HEK293 (cell line): ENCODE data around the gene LTN1.

ENCODE experiments used
- AEBP2 ChIP-seq: fragments of 450-650 bp; formaldehyde crosslinking; IDR thresholded peaks from 2 replicates; pipeline ENCODE4 v1.5.1; 2016; ENCODE audit warnings: missing biosample characterization, missing genetic modification characterization, borderline replicate concordance
- HIC1 ChIP-seq: fragments of 450-650 bp; formaldehyde crosslinking; IDR thresholded peaks from 2 replicates; pipeline ENCODE4 v1.5.1; 2016; ENCODE audit warnings: missing biosample characterization, missing genetic modification characterization
- PRDM1 ChIP-seq: fragments of 450-650 bp; formaldehyde crosslinking; IDR thresholded peaks from 2 replicates; pipeline ENCODE4; 2016; ENCODE audit warnings: missing biosample characterization, missing genetic modification characterization
- PRDM6 ChIP-seq: fragments of 450-650 bp; formaldehyde crosslinking; IDR thresholded peaks from 2 replicates; pipeline ENCODE4 v1.5.1; 2017; ENCODE audit warnings: missing biosample characterization, missing genetic modification characterization
- REST ChIP-seq: fragments of 450-650 bp; formaldehyde crosslinking; IDR thresholded peaks from 2 replicates; pipeline ENCODE4 v1.5.1; 2016; ENCODE audit warnings: missing biosample characterization, missing genetic modification characterization
- SCRT2 ChIP-seq: fragments of 450-650 bp; formaldehyde crosslinking; IDR thresholded peaks from 2 replicates; pipeline ENCODE4 v1.5.1; 2016; ENCODE audit warnings: missing biosample characterization, missing genetic modification characterization
- SETDB1 ChIP-seq: IDR thresholded peaks from one replicate; pipeline ENCODE4 v1.6.1; 2017; ENCODE audit warnings: mild to moderate bottlenecking, low read length, moderate library complexity, mixed read lengths; ENCODE audit not compliant: insufficient read length
- TCF7L2 ChIP-seq: IDR thresholded peaks from 2 replicates; pipeline ENCODE4 v1.6.1; 2011; ENCODE audit warnings: low read depth, mild to moderate bottlenecking, inconsistent platforms, low read length, moderate library complexity, borderline replicate concordance
- WT1 ChIP-seq: fragments of 450-650 bp; formaldehyde crosslinking; IDR thresholded peaks from 2 replicates; pipeline ENCODE4 v1.5.1; 2016; ENCODE audit warnings: missing biosample characterization, missing genetic modification characterization
- ZBTB20 ChIP-seq: fragments of 450-650 bp; formaldehyde crosslinking; IDR thresholded peaks from 2 replicates; pipeline ENCODE4 v1.5.1; 2016; ENCODE audit warnings: missing biosample characterization, missing genetic modification characterization
- ZBTB48 ChIP-seq: fragments of 450-650 bp; formaldehyde crosslinking; IDR thresholded peaks from 2 replicates; pipeline ENCODE4 v1.5.1; 2016; ENCODE audit warnings: missing biosample characterization, missing genetic modification characterization
- ZFP69B ChIP-seq: fragments of 450-650 bp; formaldehyde crosslinking; IDR thresholded peaks from 2 replicates; pipeline ENCODE4 v1.5.1; 2016; ENCODE audit warnings: missing biosample characterization, missing genetic modification characterization
- ZNF138 ChIP-seq: fragments of 450-650 bp; formaldehyde crosslinking; IDR thresholded peaks from 2 replicates; pipeline ENCODE4 v1.5.1; 2016; ENCODE audit warnings: missing biosample characterization, missing genetic modification characterization, borderline replicate concordance
- ZNF214 ChIP-seq: fragments of 450-650 bp; formaldehyde crosslinking; IDR thresholded peaks from 2 replicates; pipeline ENCODE4 v1.5.1; 2017; ENCODE audit warnings: missing biosample characterization, mild to moderate bottlenecking, missing genetic modification characterization, borderline replicate concordance
- ZNF335 ChIP-seq: fragments of 450-650 bp; formaldehyde crosslinking; conservative IDR thresholded peaks from 2 replicates; pipeline ENCODE4 v1.5.1; 2016; ENCODE audit warnings: missing biosample characterization, missing genetic modification characterization
- ZNF549 ChIP-seq: fragments of 450-650 bp; IDR thresholded peaks from 2 replicates; pipeline ENCODE4 v1.5.1; 2018; ENCODE audit warnings: missing biosample characterization, missing genetic modification characterization, mild to moderate bottlenecking, inconsistent platforms, moderate library complexity
- ZNF600 ChIP-seq: fragments of 450-650 bp; formaldehyde crosslinking; IDR thresholded peaks from 2 replicates; pipeline ENCODE4 v1.5.1; 2016; ENCODE audit warnings: missing biosample characterization, missing genetic modification characterization
- ZNF670 ChIP-seq: fragments of 450-650 bp; formaldehyde crosslinking; IDR thresholded peaks from 2 replicates; pipeline ENCODE4 v1.5.1; 2016; ENCODE audit warnings: missing biosample characterization, missing genetic modification characterization, low read depth
- ZSCAN23 ChIP-seq: fragments of 450-650 bp; formaldehyde crosslinking; IDR thresholded peaks from 2 replicates; pipeline ENCODE4 v1.5.1; 2016; ENCODE audit warnings: missing biosample characterization, missing genetic modification characterization
- TF ChIP-seq, protein P1 (sequence below): fragments of 450-650 bp; formaldehyde crosslinking; IDR thresholded peaks from 2 replicates; pipeline ENCODE4 v1.5.1; 2016; ENCODE audit warnings: missing biosample characterization, missing genetic modification characterization
- TF ChIP-seq, protein P2 (sequence below): fragments of 450-650 bp; formaldehyde crosslinking; IDR thresholded peaks from 2 replicates; pipeline ENCODE4 v1.5.1; 2016; ENCODE audit warnings: missing biosample characterization, missing genetic modification characterization
- TF ChIP-seq, protein P3 (sequence below): fragments of 450-650 bp; IDR thresholded peaks from 2 replicates; pipeline ENCODE4 v1.5.1; 2018; ENCODE audit warnings: missing biosample characterization, missing genetic modification characterization

The LTN1 gene

GRCh38 chr21:28884976-28885852 lies 107.5 kb downstream of the LTN1 start (continued):
- TF ChIP-seq, protein P1, sequence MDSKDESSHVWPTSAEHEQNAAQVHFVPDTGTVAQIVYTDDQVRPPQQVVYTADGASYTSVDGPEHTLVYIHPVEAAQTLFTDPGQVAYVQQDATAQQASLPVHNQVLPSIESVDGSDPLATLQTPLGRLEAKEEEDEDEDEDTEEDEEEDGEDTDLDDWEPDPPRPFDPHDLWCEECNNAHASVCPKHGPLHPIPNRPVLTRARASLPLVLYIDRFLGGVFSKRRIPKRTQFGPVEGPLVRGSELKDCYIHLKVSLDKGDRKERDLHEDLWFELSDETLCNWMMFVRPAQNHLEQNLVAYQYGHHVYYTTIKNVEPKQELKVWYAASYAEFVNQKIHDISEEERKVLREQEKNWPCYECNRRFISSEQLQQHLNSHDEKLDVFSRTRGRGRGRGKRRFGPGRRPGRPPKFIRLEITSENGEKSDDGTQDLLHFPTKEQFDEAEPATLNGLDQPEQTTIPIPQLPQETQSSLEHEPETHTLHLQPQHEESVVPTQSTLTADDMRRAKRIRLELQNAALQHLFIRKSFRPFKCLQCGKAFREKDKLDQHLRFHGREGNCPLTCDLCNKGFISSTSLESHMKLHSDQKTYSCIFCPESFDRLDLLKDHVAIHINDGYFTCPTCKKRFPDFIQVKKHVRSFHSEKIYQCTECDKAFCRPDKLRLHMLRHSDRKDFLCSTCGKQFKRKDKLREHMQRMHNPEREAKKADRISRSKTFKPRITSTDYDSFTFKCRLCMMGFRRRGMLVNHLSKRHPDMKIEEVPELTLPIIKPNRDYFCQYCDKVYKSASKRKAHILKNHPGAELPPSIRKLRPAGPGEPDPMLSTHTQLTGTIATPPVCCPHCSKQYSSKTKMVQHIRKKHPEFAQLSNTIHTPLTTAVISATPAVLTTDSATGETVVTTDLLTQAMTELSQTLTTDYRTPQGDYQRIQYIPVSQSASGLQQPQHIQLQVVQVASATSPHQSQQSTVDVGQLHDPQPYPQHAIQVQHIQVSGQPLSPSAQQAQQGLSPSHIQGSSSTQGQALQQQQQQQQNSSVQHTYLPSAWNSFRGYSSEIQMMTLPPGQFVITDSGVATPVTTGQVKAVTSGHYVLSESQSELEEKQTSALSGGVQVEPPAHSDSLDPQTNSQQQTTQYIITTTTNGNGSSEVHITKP (tag by site-specific recombination): peak; percentile 89
- no peak for TF ChIP-seq ZNF138 (tag by site-specific recombination)
- peak; percentile 100 for TF ChIP-seq ZNF600
- TF ChIP-seq SETDB1: peak; percentile 60
- TF ChIP-seq REST: peak; percentile 43
- TF ChIP-seq HIC1 (tag by site-specific recombination): no peak
- TF ChIP-seq PRDM6 (tag by site-specific recombination): peak; percentile 7; the same call in 1 of the 2 replicates
- peak; percentile 86 for TF ChIP-seq ZNF335 (tag by site-specific recombination)
- TF ChIP-seq ZBTB48: peak; percentile 67
- TF ChIP-seq, protein P2, sequence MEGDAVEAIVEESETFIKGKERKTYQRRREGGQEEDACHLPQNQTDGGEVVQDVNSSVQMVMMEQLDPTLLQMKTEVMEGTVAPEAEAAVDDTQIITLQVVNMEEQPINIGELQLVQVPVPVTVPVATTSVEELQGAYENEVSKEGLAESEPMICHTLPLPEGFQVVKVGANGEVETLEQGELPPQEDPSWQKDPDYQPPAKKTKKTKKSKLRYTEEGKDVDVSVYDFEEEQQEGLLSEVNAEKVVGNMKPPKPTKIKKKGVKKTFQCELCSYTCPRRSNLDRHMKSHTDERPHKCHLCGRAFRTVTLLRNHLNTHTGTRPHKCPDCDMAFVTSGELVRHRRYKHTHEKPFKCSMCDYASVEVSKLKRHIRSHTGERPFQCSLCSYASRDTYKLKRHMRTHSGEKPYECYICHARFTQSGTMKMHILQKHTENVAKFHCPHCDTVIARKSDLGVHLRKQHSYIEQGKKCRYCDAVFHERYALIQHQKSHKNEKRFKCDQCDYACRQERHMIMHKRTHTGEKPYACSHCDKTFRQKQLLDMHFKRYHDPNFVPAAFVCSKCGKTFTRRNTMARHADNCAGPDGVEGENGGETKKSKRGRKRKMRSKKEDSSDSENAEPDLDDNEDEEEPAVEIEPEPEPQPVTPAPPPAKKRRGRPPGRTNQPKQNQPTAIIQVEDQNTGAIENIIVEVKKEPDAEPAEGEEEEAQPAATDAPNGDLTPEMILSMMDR (tag by site-specific recombination): no peak
- TF ChIP-seq PRDM1 (tag by site-specific recombination): no peak
- peak; percentile 83 for TF ChIP-seq ZFP69B (tag by site-specific recombination)
- TF ChIP-seq WT1 (tag by site-specific recombination): peak; percentile 77
- peak; percentile 90 for TF ChIP-seq SCRT2 (tag by site-specific recombination)
- no peak for TF ChIP-seq ZNF214 (tag by site-specific recombination)
- TF ChIP-seq, protein P3, sequence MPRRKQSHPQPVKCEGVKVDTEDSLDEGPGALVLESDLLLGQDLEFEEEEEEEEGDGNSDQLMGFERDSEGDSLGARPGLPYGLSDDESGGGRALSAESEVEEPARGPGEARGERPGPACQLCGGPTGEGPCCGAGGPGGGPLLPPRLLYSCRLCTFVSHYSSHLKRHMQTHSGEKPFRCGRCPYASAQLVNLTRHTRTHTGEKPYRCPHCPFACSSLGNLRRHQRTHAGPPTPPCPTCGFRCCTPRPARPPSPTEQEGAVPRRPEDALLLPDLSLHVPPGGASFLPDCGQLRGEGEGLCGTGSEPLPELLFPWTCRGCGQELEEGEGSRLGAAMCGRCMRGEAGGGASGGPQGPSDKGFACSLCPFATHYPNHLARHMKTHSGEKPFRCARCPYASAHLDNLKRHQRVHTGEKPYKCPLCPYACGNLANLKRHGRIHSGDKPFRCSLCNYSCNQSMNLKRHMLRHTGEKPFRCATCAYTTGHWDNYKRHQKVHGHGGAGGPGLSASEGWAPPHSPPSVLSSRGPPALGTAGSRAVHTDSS (tag by site-specific recombination): no peak
- no peak for TF ChIP-seq ZNF670 (tag by site-specific recombination)
- TF ChIP-seq AEBP2: no peak
- no peak for TF ChIP-seq TCF7L2
- no peak for TF ChIP-seq ZNF549 (tag by site-specific recombination)
- 0 out of 2 replicates have a peak, but pooled peaks have one; percentile 31 for TF ChIP-seq ZSCAN23 (tag by site-specific recombination)
- peak; percentile 81; the same call in 1 of the 2 replicates for TF ChIP-seq ZBTB20 (tag by site-specific recombination)
